Mesenchymal stem cell (in vitro differentiated cells and primary cell): ENCODE measurements around the gene CRELD1.

ENCODE experiments used
- DNase-seq: peaks from one replicate; pipeline ENCODE4 v3.0.0-alpha.2; 2013
- H2AFZ ChIP-seq: one replicate; pipeline ENCODE4 v1.6.1; 2013; ENCODE audit warnings: low read depth, mild to moderate bottlenecking, control low read depth, inconsistent platforms, low read length, moderate library complexity
- H2AK5ac ChIP-seq: 2 replicates; pipeline ENCODE4 v1.6.1; 2013; ENCODE audit warnings: low read length, moderate library complexity, mild to moderate bottlenecking, inconsistent platforms; ENCODE audit not compliant: severe bottlenecking
- H2BK120ac ChIP-seq: one replicate; pipeline ENCODE4 v1.6.1; 2013; ENCODE audit warnings: low read depth, mild to moderate bottlenecking, inconsistent platforms, low read length, moderate library complexity
- H2BK12ac ChIP-seq, 2 experiments: one replicate each; pipeline ENCODE4 v1.6.1; 2013; ENCODE audit warnings: inconsistent platforms in 2 of 2, low read length in 2 of 2, mild to moderate bottlenecking in 2 of 2, moderate library complexity in 2 of 2, control low read depth in 1 of 2
- H2BK15ac ChIP-seq: one replicate; pipeline ENCODE4 v1.6.1; 2013; ENCODE audit warnings: mild to moderate bottlenecking, low read depth, inconsistent platforms; ENCODE audit not compliant: poor library complexity, severe bottlenecking
- H2BK5ac ChIP-seq: 2 replicates; pipeline ENCODE4 v1.6.1; 2013; ENCODE audit warnings: low read depth, mild to moderate bottlenecking, low read length, control low read depth, inconsistent platforms; ENCODE audit not compliant: poor library complexity, severe bottlenecking
- H3K14ac ChIP-seq, 2 experiments: one replicate each; pipeline ENCODE4 v1.6.1; 2013; ENCODE audit warnings: inconsistent platforms in 2 of 2, low read length in 2 of 2, control low read depth in 1 of 2, mild to moderate bottlenecking in 1 of 2, moderate library complexity in 1 of 2
- H3K18ac ChIP-seq, 2 experiments: one replicate each; pipeline ENCODE4 v1.6.1; 2013; ENCODE audit warnings: inconsistent platforms in 2 of 2, low read length in 2 of 2, control low read depth in 1 of 2, low read depth in 1 of 2, mild to moderate bottlenecking in 1 of 2
- H3K23ac ChIP-seq, 2 experiments: one replicate each; pipeline ENCODE4 v1.6.1; 2013; ENCODE audit warnings: inconsistent platforms in 2 of 2, low read length in 2 of 2, mild to moderate bottlenecking in 2 of 2, moderate library complexity in 2 of 2, control low read depth in 1 of 2
- H3K27ac ChIP-seq: 2 replicates; pipeline ENCODE4 v1.5.1; 2013; ENCODE audit warnings: mild to moderate bottlenecking, moderate library complexity, low read length, control low read depth, inconsistent platforms; ENCODE audit not compliant: poor library complexity, severe bottlenecking
- H3K27me3 ChIP-seq, 2 experiments: 2 replicates each; pipeline versions ENCODE4 v1.6.1 to v1.7.0; 2013; ENCODE audit warnings: low read length in 2 of 2, mild to moderate bottlenecking in 2 of 2, moderate library complexity in 2 of 2, control low read depth in 1 of 2, inconsistent platforms in 1 of 2; ENCODE audit not compliant: control insufficient read depth in 1 of 2, insufficient read depth in 1 of 2
- H3K36me3 ChIP-seq, 2 experiments: 2 replicates each; pipeline versions ENCODE4 v1.6.1 to v1.7.0; 2013; ENCODE audit warnings: low read length in 2 of 2, control low read depth in 1 of 2, inconsistent platforms in 1 of 2, low read depth in 1 of 2, mild to moderate bottlenecking in 1 of 2; ENCODE audit not compliant: insufficient read depth in 2 of 2, control insufficient read depth in 1 of 2
- H3K4ac ChIP-seq, 2 experiments: one replicate each; pipeline ENCODE4 v1.6.1; 2013; ENCODE audit warnings: inconsistent platforms in 2 of 2, low read length in 2 of 2, mild to moderate bottlenecking in 2 of 2, moderate library complexity in 2 of 2, control low read depth in 1 of 2, low read depth in 1 of 2
- H3K4me1 ChIP-seq: 2 replicates; pipeline ENCODE4 v1.6.1; 2013; ENCODE audit warnings: low read depth, low read length, control low read depth; ENCODE audit not compliant: control insufficient read depth, insufficient read depth
- H3K4me2 ChIP-seq: 2 replicates; pipeline ENCODE4 v1.6.1; 2013; ENCODE audit warnings: low read length, mild to moderate bottlenecking, inconsistent platforms; ENCODE audit not compliant: poor library complexity, severe bottlenecking
- H3K4me3 ChIP-seq, 2 experiments: 2 replicates each; pipeline versions ENCODE4 v1.5.1 to v1.7.0; 2013; ENCODE audit warnings: low read length in 2 of 2, mild to moderate bottlenecking in 2 of 2, control low read depth in 1 of 2, low read depth in 1 of 2; ENCODE audit not compliant: insufficient read depth in 1 of 2
- H3K79me1 ChIP-seq: replicated peaks from 2 replicates; pipeline ENCODE4 v1.6.1; 2013; ENCODE audit warnings: mild to moderate bottlenecking, control low read depth, low read length, inconsistent platforms; ENCODE audit not compliant: poor library complexity, severe bottlenecking
- H3K9ac ChIP-seq: 2 replicates; pipeline ENCODE4 v1.7.0; 2013; ENCODE audit warnings: mild to moderate bottlenecking, low read length, moderate library complexity
- H3K9me3 ChIP-seq: 2 replicates; pipeline ENCODE4 v1.7.0; 2013; ENCODE audit warnings: mild to moderate bottlenecking, low read length; ENCODE audit not compliant: control insufficient read depth
- H4K8ac ChIP-seq: one replicate; pipeline ENCODE4 v1.6.1; 2013; ENCODE audit warnings: inconsistent platforms, mild to moderate bottlenecking, low read length, moderate library complexity
- H4K91ac ChIP-seq: one replicate; pipeline ENCODE4 v1.6.1; 2013; ENCODE audit warnings: mild to moderate bottlenecking, low read length, inconsistent platforms
- WGBS: methylation state at CpG from one replicate; pipeline ENCODE4 v1.1.7; 2013; ENCODE audit warnings: mixed read lengths; 5-methylcytosine and 5-hydroxymethylcytosine counted together

CRELD1 gene

GRCh38 chr3:9932843-9933560 lies 632 bp upstream of the CRELD1 start:
- Histone ChIP-seq H3K18ac (peak overlapping the region; percentile 70 to 75), H2BK5ac (no peak overlapping the region), H3K79me1 (peaks cover 26% of the 10 kb centered on the region), H3K9ac (peak overlapping the region; percentile 83), H3K23ac (peak overlapping the region in 1 of 2 experiments; percentile 51), H4K91ac (peak overlapping the region; percentile 88), H3K4me2 (peak overlapping the region; percentile 100), H3K27ac (peak overlapping the region; percentile 72), H3K36me3 (peaks cover 34 to 44% of the 10 kb centered on the region in 2 experiments), H2BK15ac (no peak overlapping the region), H2BK120ac (no peak overlapping the region), H2BK12ac (peak overlapping the region in 1 of 2 experiments; percentile 67), H3K4ac (peak overlapping the region; percentile 71 to 92), H2AFZ (peak overlapping the region; percentile 83), H3K9me3 (no peaks in the 10 kb centered on the region), H3K4me3 (peak overlapping the region; percentile 78 to 87), H4K8ac (peak overlapping the region; percentile 91), H2AK5ac (no peak overlapping the region), H3K4me1 (peaks cover 26% of the 10 kb centered on the region), H3K27me3 (no peaks in the 10 kb centered on the region), H3K14ac (peak overlapping the region in 1 of 2 experiments; percentile 91)
- peak; percentile 85 for DNase-seq
- WGBS = under 1% methylated on average over 60 of the region's 77 CpGs

DNA sequence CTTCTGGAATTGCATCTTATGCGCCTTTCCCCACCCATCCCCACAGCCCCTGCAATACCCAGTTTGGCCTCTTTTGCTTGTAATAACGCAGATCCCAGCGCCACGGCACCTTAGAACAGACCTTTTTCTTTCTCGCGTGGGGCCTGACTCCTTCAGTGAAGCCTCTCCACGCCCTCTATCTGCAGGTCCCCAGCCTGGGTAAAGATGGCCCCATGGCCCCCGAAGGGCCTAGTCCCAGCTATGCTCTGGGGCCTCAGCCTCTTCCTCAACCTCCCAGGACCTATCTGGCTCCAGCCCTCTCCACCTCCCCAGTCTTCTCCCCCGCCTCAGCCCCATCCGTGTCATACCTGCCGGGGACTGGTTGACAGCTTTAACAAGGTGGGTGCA lies 594 bp downstream of the CRELD1 start:
- Histone ChIP-seq H2AK5ac (peak overlapping the region; percentile 38), H3K18ac (no peak overlapping the region), H3K4me3 (peak overlapping the region; percentile 45 to 87), H2BK5ac (no peak overlapping the region), H3K9me3 (no peaks in the 10 kb centered on the region), H3K4me1 (peaks cover 26% of the 10 kb centered on the region), H3K4ac (peak overlapping the region in 1 of 2 experiments; percentile 17), H2AFZ (peak overlapping the region; percentile 3), H3K79me1 (peaks cover 26% of the 10 kb centered on the region), H2BK12ac (no peak overlapping the region), H4K8ac (peak overlapping the region; percentile 91), H3K14ac (no peak overlapping the region), H3K27ac (peak overlapping the region; percentile 90), H3K9ac (peak overlapping the region; percentile 83), H2BK120ac (no peak overlapping the region), H2BK15ac (peak overlapping the region; percentile 4), H4K91ac (peak overlapping the region; percentile 43), H3K4me2 (peak overlapping the region; percentile 100), H3K27me3 (no peaks in the 10 kb centered on the region), H3K36me3 (peaks cover 27 to 39% of the 10 kb centered on the region in 2 experiments), H3K23ac (no peak overlapping the region)
- WGBS = 57% methylated on average over 11 of the region's 11 CpGs
- DNase-seq = no peak

DNA sequence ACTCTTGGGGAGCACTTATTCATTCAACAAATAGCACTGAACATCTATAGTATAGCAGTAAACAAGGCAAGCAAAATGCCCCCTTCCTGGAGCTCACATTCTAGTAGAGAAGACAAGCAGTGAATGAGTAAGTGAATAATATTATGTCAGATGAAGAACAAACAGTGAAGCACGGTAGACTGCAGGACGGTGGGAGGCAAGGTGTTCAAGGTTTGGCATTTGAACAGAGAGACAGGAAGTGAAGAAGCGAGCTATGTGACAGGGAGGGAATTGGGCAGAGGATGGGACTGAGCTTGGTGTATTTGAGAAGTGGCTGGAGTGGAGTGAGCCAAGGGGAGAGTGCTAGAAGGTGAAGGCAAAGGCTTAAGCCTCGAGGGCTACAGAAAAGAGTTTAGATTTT lies 1.4 kb downstream of the CRELD1 start:
- Histone ChIP-seq H4K8ac (no peak overlapping the region), H2BK15ac (no peak overlapping the region), H2BK5ac (no peak overlapping the region), H3K9me3 (no peaks in the 10 kb centered on the region), H2BK12ac (no peak overlapping the region), H3K36me3 (peaks cover 23 to 33% of the 10 kb centered on the region in 2 experiments), H3K27me3 (no peaks in the 10 kb centered on the region), H3K27ac (no peak overlapping the region), H3K9ac (peak overlapping the region; percentile 83), H3K4me3 (peak overlapping the region in 1 of 2 experiments; percentile 87), H3K4ac (no peak overlapping the region), H3K18ac (no peak overlapping the region), H2BK120ac (no peak overlapping the region), H2AK5ac (no peak overlapping the region), H3K4me2 (no peak overlapping the region), H3K79me1 (peaks cover 26% of the 10 kb centered on the region), H3K4me1 (peaks cover 26% of the 10 kb centered on the region), H2AFZ (no peak overlapping the region), H3K23ac (no peak overlapping the region), H4K91ac (no peak overlapping the region), H3K14ac (no peak overlapping the region)
- WGBS = 92% methylated on average over 3 of the region's 4 CpGs
- no peak for DNase-seq

- Histone ChIP-seq H3K4me1 (peaks cover 26% of the 10 kb centered on the region), H3K14ac (no peak overlapping the region), H2AK5ac (no peak overlapping the region), H2AFZ (no peak overlapping the region), H2BK5ac (no peak overlapping the region), H3K18ac (no peak overlapping the region), H4K91ac (no peak overlapping the region), H3K36me3 (peaks cover 17 to 27% of the 10 kb centered on the region in 2 experiments), H3K9ac (no peak overlapping the region), H3K27me3 (no peaks in the 10 kb centered on the region), H2BK120ac (no peak overlapping the region), H2BK15ac (no peak overlapping the region), H3K9me3 (no peaks in the 10 kb centered on the region), H3K4me2 (no peak overlapping the region), H3K4me3 (no peak overlapping the region), H3K27ac (no peak overlapping the region), H2BK12ac (no peak overlapping the region), H4K8ac (no peak overlapping the region), H3K23ac (no peak overlapping the region), H3K4ac (no peak overlapping the region), H3K79me1 (peaks cover 26% of the 10 kb centered on the region)
- no peak for DNase-seq
- 99% methylated on average over 4 of the region's 5 CpGs for WGBS
Measured at GRCh38 chr3:9935966-9936510, 2.4 kb downstream of the CRELD1 start.
